HL-60 (cell line): ENCODE measurements around the gene IFNA13.

Experiments used
- CTCF ChIP-seq: IDR thresholded peaks from one replicate; pipeline ENCODE4 v1.5.1; 2011; ENCODE audit warnings: low read length, control low read depth, inconsistent platforms; ENCODE audit not compliant: insufficient read depth
- TF ChIP-seq, protein P1 (sequence below): IDR thresholded peaks from 2 replicates; pipeline ENCODE4 v1.6.1; 2012; ENCODE audit warnings: low read depth; ENCODE audit not compliant: insufficient replicate concordance

DNA sequence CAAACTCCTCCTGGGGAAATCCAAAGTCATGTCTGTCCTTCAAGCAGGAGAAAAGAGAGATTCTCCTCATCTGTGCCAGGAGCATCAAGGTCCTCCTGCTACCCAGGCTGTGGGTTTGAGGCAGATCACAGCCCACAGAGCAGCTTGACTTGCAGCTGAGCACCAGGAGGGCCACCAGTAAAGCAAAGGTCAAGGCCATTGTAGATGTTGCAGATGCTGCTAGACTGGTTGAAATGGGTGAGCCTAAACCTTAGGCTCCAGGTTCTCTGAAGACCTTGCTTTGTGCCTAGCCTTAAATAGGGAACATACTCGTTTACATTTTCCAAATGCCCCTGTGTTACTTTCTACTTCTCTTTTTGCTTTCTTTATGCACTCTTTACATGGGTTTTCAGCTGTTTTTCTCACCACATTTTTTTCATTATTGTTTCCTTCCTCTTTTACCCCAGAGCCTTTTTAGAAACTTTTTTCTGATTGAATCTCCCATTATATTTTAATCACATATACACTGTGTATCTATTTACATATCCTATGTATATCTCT is 17.3 kb upstream of the IFNA13 start, which contains the start of gene IFNA2:
- no peak for TF ChIP-seq CTCF
- TF ChIP-seq, protein P1, sequence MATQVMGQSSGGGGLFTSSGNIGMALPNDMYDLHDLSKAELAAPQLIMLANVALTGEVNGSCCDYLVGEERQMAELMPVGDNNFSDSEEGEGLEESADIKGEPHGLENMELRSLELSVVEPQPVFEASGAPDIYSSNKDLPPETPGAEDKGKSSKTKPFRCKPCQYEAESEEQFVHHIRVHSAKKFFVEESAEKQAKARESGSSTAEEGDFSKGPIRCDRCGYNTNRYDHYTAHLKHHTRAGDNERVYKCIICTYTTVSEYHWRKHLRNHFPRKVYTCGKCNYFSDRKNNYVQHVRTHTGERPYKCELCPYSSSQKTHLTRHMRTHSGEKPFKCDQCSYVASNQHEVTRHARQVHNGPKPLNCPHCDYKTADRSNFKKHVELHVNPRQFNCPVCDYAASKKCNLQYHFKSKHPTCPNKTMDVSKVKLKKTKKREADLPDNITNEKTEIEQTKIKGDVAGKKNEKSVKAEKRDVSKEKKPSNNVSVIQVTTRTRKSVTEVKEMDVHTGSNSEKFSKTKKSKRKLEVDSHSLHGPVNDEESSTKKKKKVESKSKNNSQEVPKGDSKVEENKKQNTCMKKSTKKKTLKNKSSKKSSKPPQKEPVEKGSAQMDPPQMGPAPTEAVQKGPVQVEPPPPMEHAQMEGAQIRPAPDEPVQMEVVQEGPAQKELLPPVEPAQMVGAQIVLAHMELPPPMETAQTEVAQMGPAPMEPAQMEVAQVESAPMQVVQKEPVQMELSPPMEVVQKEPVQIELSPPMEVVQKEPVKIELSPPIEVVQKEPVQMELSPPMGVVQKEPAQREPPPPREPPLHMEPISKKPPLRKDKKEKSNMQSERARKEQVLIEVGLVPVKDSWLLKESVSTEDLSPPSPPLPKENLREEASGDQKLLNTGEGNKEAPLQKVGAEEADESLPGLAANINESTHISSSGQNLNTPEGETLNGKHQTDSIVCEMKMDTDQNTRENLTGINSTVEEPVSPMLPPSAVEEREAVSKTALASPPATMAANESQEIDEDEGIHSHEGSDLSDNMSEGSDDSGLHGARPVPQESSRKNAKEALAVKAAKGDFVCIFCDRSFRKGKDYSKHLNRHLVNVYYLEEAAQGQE, result no peak
